HCT116 (cell line): ENCODE results near the gene DIP2C. TPM values are rescaled to one million over a fixed set of nuclear protein-coding genes. Genes with fewer than 3 reads are reported as not detected.

Source experiments
- ATAC-seq: fragments of 200-7000 bp; cut with Tn5 transposase; 2 replicates; pipeline ENCODE4 v1.9.1; 2020; ENCODE audit warnings: mild to moderate bottlenecking, moderate library complexity
- BruUV-seq: library from RNA; stranded (reverse); fragments of 400-500 nt; replicated peaks from 2 replicates; lab custom pipeline; 2021; lab: Mats Ljungman, UMichigan
- CTCF ChIA-PET: fragments of 300-600 bp; sonication (Branson Sonifier 250); formaldehyde crosslinking; loops from one replicate; lab custom pipeline; 2021; ENCODE audit warnings: antibody characterized with exemption; lab: Charles Lee
- POLR2A ChIA-PET: fragments of 300-600, 350-600 bp; sonication (Branson Sonifier 250); formaldehyde crosslinking; loops from one replicate; lab custom pipeline; 2021; ENCODE audit warnings: antibody characterized with exemption; lab: Charles Lee
- RAD21 ChIA-PET, 2 experiments: fragments of 300-600 bp; sonication (Branson Sonifier 250); formaldehyde crosslinking; loops; one replicate each; lab custom pipeline; 2023; ENCODE audit warnings: low total read pairs in 2 of 2; ENCODE audit not compliant: uncharacterized antibody in 2 of 2, unreplicated experiment in 2 of 2, low non-redundant PET in 1 of 2; lab: Charles Lee
- DNase-seq: peaks from one replicate; pipeline ENCODE4 v3.0.0-alpha.2; 2010; ENCODE audit warnings: low read depth, low spot score
- H2AFZ ChIP-seq: fragments of 200-600 bp; shearing (Covaris generic), sonication (generic); 2 replicates; pipeline ENCODE4 v1.6.1; 2017; ENCODE audit warnings: low read depth, mixed run types, mixed read lengths, antibody characterized with exemption, low read length; ENCODE audit not compliant: poor library complexity, severe bottlenecking
- H3K27ac ChIP-seq: 2 replicates; pipeline ENCODE4 v1.5.1; 2012; ENCODE audit warnings: low read depth, low read length
- H3K27me3 ChIP-seq: fragments of 200-600 bp; sonication (generic); 2 replicates; pipeline ENCODE4 v1.6.1; 2016; ENCODE audit warnings: mixed run types, low read length, mixed read lengths; ENCODE audit not compliant: insufficient read depth
- H3K36me3 ChIP-seq, 2 experiments: fragments of 200-500 bp in 1 of 2; fragments of 200-600 bp in 1 of 2; sonication (Bioruptor generic) in 1 of 2; sonication (generic) in 1 of 2; 2 replicates each; pipeline versions ENCODE4 v1.5.1 to v1.6.1; 2014 to 2016; ENCODE audit warnings: low read length in 2 of 2, inconsistent platforms in 1 of 2, mixed read lengths in 1 of 2, mixed run types in 1 of 2; ENCODE audit not compliant: insufficient read depth in 2 of 2, control insufficient read depth in 1 of 2
- H3K4me1 ChIP-seq, 2 experiments: fragments of 200-600 bp in 1 of 2; sonication (generic) in 1 of 2; 2 replicates each; pipeline versions ENCODE4 v1.5.1 to v1.6.1; 2012 to 2017; ENCODE audit warnings: low read length in 2 of 2, inconsistent platforms in 1 of 2, mild to moderate bottlenecking in 1 of 2, mixed read lengths in 1 of 2, mixed run types in 1 of 2, moderate library complexity in 1 of 2; ENCODE audit not compliant: insufficient read depth in 2 of 2, control insufficient read depth in 1 of 2
- H3K4me2 ChIP-seq: fragments of 200-600 bp; sonication (generic); 2 replicates; pipeline ENCODE4 v1.6.1; 2017; ENCODE audit warnings: mixed run types, low read length, mixed read lengths
- H3K4me3 ChIP-seq, 2 experiments: fragments of 200-600 bp in 1 of 2; sonication (generic) in 1 of 2; replicated peaks in 1 of 2; 2 replicates each; pipeline ENCODE4 v1.5.1; 2011 to 2016; ENCODE audit warnings: low read length in 2 of 2, control low read depth in 1 of 2, low read depth in 1 of 2, mild to moderate bottlenecking in 1 of 2, mixed read lengths in 1 of 2, mixed run types in 1 of 2
- H3K79me2 ChIP-seq: fragments of 200-600 bp; sonication (generic); 2 replicates; pipeline ENCODE4 v1.6.1; 2017; ENCODE audit warnings: mild to moderate bottlenecking, mixed run types, low read length, moderate library complexity, mixed read lengths; ENCODE audit not compliant: insufficient read depth
- H3K9ac ChIP-seq: fragments of 200-600 bp; sonication (generic); 2 replicates; pipeline ENCODE4 v1.6.1; 2016; ENCODE audit warnings: low read length, mixed read lengths
- H3K9me2 ChIP-seq: fragments of 200-600 bp; sonication (generic), shearing (Covaris generic); 2 replicates; pipeline ENCODE4 v1.6.1; 2017; ENCODE audit warnings: mixed run types, mild to moderate bottlenecking, moderate library complexity; ENCODE audit not compliant: insufficient read depth
- H3K9me3 ChIP-seq, 2 experiments: fragments of 200-500 bp in 1 of 2; fragments of 200-600 bp in 1 of 2; sonication (Bioruptor generic) in 1 of 2; sonication (generic) in 1 of 2; 2 replicates each; pipeline ENCODE4 v1.6.1; 2014 to 2017; ENCODE audit warnings: low read length in 2 of 2, mixed read lengths in 2 of 2, inconsistent platforms in 1 of 2, low read depth in 1 of 2, mild to moderate bottlenecking in 1 of 2, mixed run types in 1 of 2, moderate library complexity in 1 of 2; ENCODE audit not compliant: control insufficient read depth in 1 of 2, insufficient read depth in 1 of 2
- H4K20me1 ChIP-seq: fragments of 200-600 bp; sonication (generic), shearing (Covaris generic); 2 replicates; pipeline ENCODE4 v1.6.1; 2017; ENCODE audit warnings: mixed run types, mild to moderate bottlenecking, moderate library complexity; ENCODE audit not compliant: insufficient read depth
- CTCF ChIP-seq, 3 experiments: fragments of 200-600 bp in 1 of 3; sonication (generic) in 1 of 3; IDR thresholded peaks in 2 of 3; conservative IDR thresholded peaks in 1 of 3; 2 replicates each; pipeline ENCODE4 v1.5.1; 2012 to 2017; ENCODE audit warnings: low read depth in 2 of 3, low read length in 2 of 3, antibody characterized with exemption in 1 of 3, borderline replicate concordance in 1 of 3, control low read depth in 1 of 3, mild to moderate bottlenecking in 1 of 3, mixed read lengths in 1 of 3, mixed run types in 1 of 3, moderate library complexity in 1 of 3; ENCODE audit not compliant: insufficient read depth in 1 of 3
- ELF1 ChIP-seq: IDR thresholded peaks from 2 replicates; pipeline ENCODE4 v1.6.1; 2012; ENCODE audit warnings: low read depth, borderline replicate concordance
- FOSL1 ChIP-seq: IDR thresholded peaks from 2 replicates; pipeline ENCODE4 v1.6.1; 2012; ENCODE audit warnings: low read depth
- JUND ChIP-seq: IDR thresholded peaks from 2 replicates; pipeline ENCODE4 v1.6.1; 2012
- MAX ChIP-seq: IDR thresholded peaks from 2 replicates; pipeline ENCODE4 v1.6.1; 2012
- POLR2AphosphoS5 ChIP-seq: IDR thresholded peaks from 2 replicates; pipeline ENCODE4 v1.6.1; 2011; ENCODE audit warnings: mild to moderate bottlenecking, low read depth, low read length, moderate library complexity
- SIN3A ChIP-seq: IDR thresholded peaks from 2 replicates; pipeline ENCODE4 v1.6.1; 2012; ENCODE audit warnings: low read depth
- SP1 ChIP-seq: IDR thresholded peaks from 2 replicates; pipeline ENCODE4 v1.6.1; 2012; ENCODE audit warnings: low read depth
- TCF7L2 ChIP-seq: IDR thresholded peaks from 2 replicates; pipeline ENCODE4 v1.7.0; 2011; ENCODE audit warnings: borderline replicate concordance, inconsistent platforms; ENCODE audit not compliant: insufficient read depth, insufficient read length; ENCODE audit errors: extremely low read depth
- intact Hi-C: fragments of 100-400 bp; cut with micrococcal nuclease; formaldehyde crosslinking; loops from 2 replicates; pipeline ENCODE4 v1.10.0; 2022
- total RNA-seq: library from RNA; stranded (reverse); gene quantifications from one replicate; pipeline ENCODE4 v1.2.1, GENCODE V29; 2021; ENCODE audit not compliant: unreplicated experiment

The DIP2C gene
- total RNA-seq, 1 experiment from 2014 or later: 15.4 TPM

- Histone ChIP-seq H3K9me3 (no peaks in the 10 kb centered on the region), H3K79me2 (no peaks in the 10 kb centered on the region), H4K20me1 (no peaks in the 10 kb centered on the region), H3K4me1 (peaks cover 8 to 24% of the 10 kb centered on the region in 2 experiments), H2AFZ (peak overlapping the region; percentile 13), H3K27me3 (no peaks in the 10 kb centered on the region), H3K27ac (peak overlapping the region; percentile 59), H3K36me3 (no peaks in the 10 kb centered on the region), H3K9me2 (no peaks in the 10 kb centered on the region), H3K4me2 (peak overlapping the region; percentile 80), H3K9ac (peak overlapping the region; percentile 56), H3K4me3 (peak overlapping the region; percentile 42 to 55)
- BruUV-seq: no TSS peak
- DNase-seq: peak; percentile 79
- intact Hi-C loops: no loop called here
- peak; percentile 97 for ATAC-seq
- ChIA-PET RAD21 (no interaction called here), CTCF (interaction anchor here (1.1 to 1.4 kb wide), 2 partner anchors 41 to 86 kb away, joined by 4 read pairs; no protein-coding TSS in a partner anchor), POLR2A (no interaction called here)
- TF ChIP-seq POLR2AphosphoS5: peak; percentile 53; the same call in 1 of the 2 replicates
- TF ChIP-seq SIN3A: no peak
- TF ChIP-seq CTCF (IDR thresholded peaks at IDR 0.05 in 2 of 3, conservative IDR thresholded peaks at IDR 0.05 in 1 of 3; ENCODE audit: borderline replicate concordance in 1 of 3, insufficient read depth in 1 of 3, low read depth in 2 of 3, low read length in 2 of 3): 0 out of 6 replicates have a peak, but pooled peaks of 1 of the 3 experiments have one; percentile 11
- peak; percentile 84 for TF ChIP-seq ELF1
- TF ChIP-seq SP1: no peak
- no peak for TF ChIP-seq TCF7L2
- 0 out of 2 replicates have a peak, but pooled peaks have one; percentile 16 for TF ChIP-seq FOSL1
- TF ChIP-seq MAX: peak; percentile 53
- no peak; the same call in 1 of the 2 replicates for TF ChIP-seq JUND
- TF ChIP-seq, all 23 proteins: peak for 5
These were observed 359.9 kb downstream of the DIP2C start for GRCh38 chr10:329361-330099.
